Gastrocnemius medialis (tissue), 4 donors: Measurements from ENCODE around the gene SFR1. TPM values are rescaled to one million over a fixed set of nuclear protein-coding genes. Genes with fewer than 3 reads are reported as not detected.

Experiments
- ATAC-seq, 2 donors: fragments of 150-250 bp; one replicate each; pipeline ENCODE4 v1.9.1; 2016
- DNase-seq, 2 donors: peaks; one replicate each; pipeline ENCODE4 v3.0.0-alpha.2; 2019
- H3K27ac ChIP-seq, 4 donors: fragments of 200-600 bp; sonication (generic); 1 replicate in 1 of 4; 2 replicates in 3 of 4; pipeline ENCODE4 v1.5.1; 2016 to 2018; ENCODE audit warnings: mild to moderate bottlenecking in 2 of 4, moderate library complexity in 1 of 4
- H3K27me3 ChIP-seq, 3 donors: fragments of 200-600 bp; sonication (generic) in 2 of 3; 1 replicate in 1 of 3; 2 replicates in 2 of 3; pipeline versions ENCODE4 v1.5.1 to v1.6.0; 2016 to 2019; ENCODE audit warnings: mild to moderate bottlenecking in 1 of 3, moderate library complexity in 1 of 3
- H3K36me3 ChIP-seq, 2 donors: fragments of 200-600 bp; sonication (generic) in 1 of 2; one replicate each; pipeline ENCODE4 v1.5.1; 2017 to 2018
- H3K4me1 ChIP-seq, 2 donors: fragments of 200-600 bp; sonication (generic) in 1 of 2; one replicate each; pipeline ENCODE4 v1.5.1; 2016 to 2017; ENCODE audit warnings: mild to moderate bottlenecking in 2 of 2
- H3K4me3 ChIP-seq, 4 donors: fragments of 200-600 bp; sonication (generic) in 3 of 4; 1 replicate in 1 of 4; 2 replicates in 3 of 4; pipeline ENCODE4 v1.5.1; 2016 to 2019; ENCODE audit warnings: mild to moderate bottlenecking in 2 of 4
- H3K9me3 ChIP-seq, 3 donors: fragments of 200-600 bp; sonication (generic) in 2 of 3; 1 replicate in 1 of 3; 2 replicates in 2 of 3; pipeline ENCODE4 v1.5.1; 2016 to 2019
- POLR2A ChIP-seq, 2 donors: fragments of 450-650 bp; IDR thresholded peaks; one replicate each; pipeline ENCODE4 v1.6.1; 2017; ENCODE audit warnings: antibody characterized with exemption in 2 of 2, mild to moderate bottlenecking in 2 of 2, moderate library complexity in 2 of 2
- in situ Hi-C, 4 donors: fragments of 200-750 bp; cut with MboI; loops; one replicate each; pipeline versions ENCODE4 v1.15.0 to v1.8.0; 2017; ENCODE audit warnings: low sequenced_read_pairs in 4 of 4
- intact Hi-C: fragments of 100-400 bp; cut with DNase I; formaldehyde crosslinking; loops from one replicate; pipeline ENCODE4 v1.15.1; 2023; ENCODE audit warnings: low total_unique reads
- total RNA-seq, 4 donors: library from RNA; depleted of rRNA; stranded (reverse); fragments of >200 nt; gene quantifications; one replicate each; pipeline versions ENCODE4 v1.1.0 to v1.2.3, GENCODE V29; 2016
- TF ChIP-seq, protein P1 (sequence below), 5 experiments: fragments of 450-650 bp in 3 of 5; fragments of 200-600 bp in 2 of 5; sonication (generic) in 2 of 5; IDR thresholded peaks in 4 of 5; conservative IDR thresholded peaks in 1 of 5; 1 replicate in 4 of 5; 2 replicates in 1 of 5; pipeline ENCODE4 v1.5.1; 2016 to 2019; ENCODE audit warnings: antibody characterized with exemption in 5 of 5, mild to moderate bottlenecking in 3 of 5, moderate library complexity in 3 of 5

SFR1 gene
- total RNA-seq, 4 donors from 2014 or later = 2.4 to 7.7 (median 4.7) TPM

DNA sequence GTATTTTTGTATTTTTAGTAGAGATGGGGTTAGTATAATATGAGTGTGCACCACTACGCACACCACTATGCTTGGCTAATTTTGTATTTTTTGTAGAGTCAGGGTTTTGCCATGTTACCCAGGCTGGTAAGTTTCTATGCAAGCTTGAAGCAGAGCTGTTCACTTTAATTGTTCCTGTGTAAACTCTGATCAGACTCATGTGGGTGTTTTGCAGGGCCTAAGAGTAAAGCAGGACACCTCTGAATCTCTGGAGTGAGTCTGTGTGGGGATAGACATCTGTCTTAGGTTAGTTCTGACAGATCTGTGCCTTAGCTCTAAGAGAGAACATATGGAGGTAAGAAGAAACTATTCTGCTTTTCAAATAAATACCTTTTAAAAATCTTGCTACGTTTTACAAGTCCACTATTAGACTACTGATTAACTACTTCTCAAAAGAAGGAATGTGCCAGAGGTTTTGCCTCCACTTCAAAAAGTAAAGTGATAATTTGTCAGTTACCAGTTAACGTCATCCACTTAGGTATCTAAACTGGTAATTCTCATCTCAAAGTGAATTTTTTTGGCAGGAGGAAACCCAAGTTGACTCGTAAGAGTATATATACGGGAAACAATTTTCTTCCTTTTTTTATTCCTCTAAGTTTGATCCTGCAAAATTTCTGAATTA is 37.4 kb upstream of the SFR1 start:
- no peak for ATAC-seq

DNA sequence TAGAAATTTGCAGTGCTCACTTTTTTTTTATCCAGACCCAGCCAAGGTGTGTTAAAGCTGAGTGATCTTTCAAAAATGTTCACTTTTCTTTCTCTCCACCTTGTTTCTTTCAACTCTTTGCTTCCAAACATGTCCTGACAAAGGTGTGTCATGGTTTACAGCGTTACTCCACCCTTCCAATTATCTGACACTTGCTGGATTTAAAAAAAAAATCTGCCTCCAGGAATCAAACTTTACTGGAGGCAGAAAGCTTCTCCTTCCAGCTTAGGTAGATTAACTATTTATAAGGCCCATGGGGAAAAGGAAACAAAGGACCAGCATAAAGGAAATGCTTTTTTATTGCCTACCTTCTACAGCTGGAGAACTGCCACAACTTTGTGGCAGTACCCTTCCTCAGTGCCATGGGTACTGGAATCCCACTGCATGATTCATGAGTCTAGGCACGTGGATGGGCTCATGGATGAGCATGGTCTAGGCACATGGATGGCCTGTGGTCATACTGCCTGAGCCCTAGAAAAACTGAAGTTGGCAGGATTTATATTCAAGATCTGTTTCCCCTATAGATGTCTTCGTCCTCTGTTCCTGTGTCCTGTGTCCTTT is 36.1 kb upstream of the SFR1 start, which contains the start of gene COL17A1:
Gene COL17A1 (minus strand): TSS at position 80 of the 600 bp plus-strand sequence. CDS start 5,207 bp downstream, outside the sequence.
- no peak within 1 kb of the TSS for H3K4me3 ChIP-seq
- no peaks in the 10 kb centered on the region for H3K4me1 ChIP-seq
- intact Hi-C loops = no loop called here
- no peak for DNase-seq
- in situ Hi-C loops = no loop called here
- H3K9me3 ChIP-seq = no peaks in the 10 kb centered on the region
- H3K27ac ChIP-seq = no peak within 1 kb of the TSS
- H3K36me3 ChIP-seq = no peaks in the 10 kb centered on the region
- no peaks in the 10 kb centered on the region for H3K27me3 ChIP-seq
- ATAC-seq = no peak
- TF ChIP-seq, protein P1, sequence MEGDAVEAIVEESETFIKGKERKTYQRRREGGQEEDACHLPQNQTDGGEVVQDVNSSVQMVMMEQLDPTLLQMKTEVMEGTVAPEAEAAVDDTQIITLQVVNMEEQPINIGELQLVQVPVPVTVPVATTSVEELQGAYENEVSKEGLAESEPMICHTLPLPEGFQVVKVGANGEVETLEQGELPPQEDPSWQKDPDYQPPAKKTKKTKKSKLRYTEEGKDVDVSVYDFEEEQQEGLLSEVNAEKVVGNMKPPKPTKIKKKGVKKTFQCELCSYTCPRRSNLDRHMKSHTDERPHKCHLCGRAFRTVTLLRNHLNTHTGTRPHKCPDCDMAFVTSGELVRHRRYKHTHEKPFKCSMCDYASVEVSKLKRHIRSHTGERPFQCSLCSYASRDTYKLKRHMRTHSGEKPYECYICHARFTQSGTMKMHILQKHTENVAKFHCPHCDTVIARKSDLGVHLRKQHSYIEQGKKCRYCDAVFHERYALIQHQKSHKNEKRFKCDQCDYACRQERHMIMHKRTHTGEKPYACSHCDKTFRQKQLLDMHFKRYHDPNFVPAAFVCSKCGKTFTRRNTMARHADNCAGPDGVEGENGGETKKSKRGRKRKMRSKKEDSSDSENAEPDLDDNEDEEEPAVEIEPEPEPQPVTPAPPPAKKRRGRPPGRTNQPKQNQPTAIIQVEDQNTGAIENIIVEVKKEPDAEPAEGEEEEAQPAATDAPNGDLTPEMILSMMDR (IDR thresholded peaks at IDR 0.05 in 4 of 5, conservative IDR thresholded peaks at IDR 0.05 in 1 of 5) = no peak
- no peak for TF ChIP-seq POLR2A (IDR thresholded peaks at IDR 0.05)

More for the DNA sequence above, 37.4 kb upstream of the SFR1 start:
- Histone ChIP-seq H3K4me1 (no peaks in the 10 kb centered on the region), H3K27ac (no peak overlapping the region), H3K4me3 (no peak overlapping the region), H3K9me3 (no peaks in the 10 kb centered on the region), H3K36me3 (no peaks in the 10 kb centered on the region), H3K27me3 (no peaks in the 10 kb centered on the region)
- in situ Hi-C loops (no loop called here), intact Hi-C loops (no loop called here)
- DNase-seq = no peak
- TF ChIP-seq, protein P1 (IDR thresholded peaks at IDR 0.05 in 4 of 5, conservative IDR thresholded peaks at IDR 0.05 in 1 of 5) = no peak
- no peak for TF ChIP-seq POLR2A (IDR thresholded peaks at IDR 0.05)

DNA sequence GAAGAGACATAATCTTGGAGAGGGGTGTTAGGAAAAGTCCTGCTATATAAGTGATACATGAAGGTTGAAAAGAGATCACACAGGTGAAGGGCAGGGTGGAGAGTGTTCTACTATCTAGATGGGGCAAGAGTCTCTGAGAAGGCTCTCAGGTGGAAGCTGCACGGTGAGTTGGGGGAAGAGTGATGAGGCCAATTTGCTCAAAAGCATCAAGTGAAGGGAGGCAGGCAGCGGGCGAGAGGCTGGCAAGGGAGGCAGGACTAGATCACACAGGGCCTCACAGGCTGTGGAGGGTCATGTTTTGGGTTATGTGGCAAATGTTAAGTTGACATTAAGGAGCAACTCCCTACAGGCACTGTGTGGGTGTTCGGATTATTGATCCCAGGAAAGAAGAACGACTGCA is 33.7 kb upstream of the SFR1 start:
- H3K4me1 ChIP-seq = no peaks in the 10 kb centered on the region
- no peak overlapping the region for H3K4me3 ChIP-seq
- no peak overlapping the region for H3K27ac ChIP-seq
- TF ChIP-seq, protein P1 (IDR thresholded peaks at IDR 0.05 in 4 of 5, conservative IDR thresholded peaks at IDR 0.05 in 1 of 5) = no peak
- TF ChIP-seq POLR2A (IDR thresholded peaks at IDR 0.05) = no peak
- ATAC-seq (no peak), DNase-seq (no peak)
- H3K27me3 ChIP-seq = no peaks in the 10 kb centered on the region
- H3K9me3 ChIP-seq = no peaks in the 10 kb centered on the region
- in situ Hi-C loops = no loop called here
- no peaks in the 10 kb centered on the region for H3K36me3 ChIP-seq
- intact Hi-C loops = no loop called here

DNA sequence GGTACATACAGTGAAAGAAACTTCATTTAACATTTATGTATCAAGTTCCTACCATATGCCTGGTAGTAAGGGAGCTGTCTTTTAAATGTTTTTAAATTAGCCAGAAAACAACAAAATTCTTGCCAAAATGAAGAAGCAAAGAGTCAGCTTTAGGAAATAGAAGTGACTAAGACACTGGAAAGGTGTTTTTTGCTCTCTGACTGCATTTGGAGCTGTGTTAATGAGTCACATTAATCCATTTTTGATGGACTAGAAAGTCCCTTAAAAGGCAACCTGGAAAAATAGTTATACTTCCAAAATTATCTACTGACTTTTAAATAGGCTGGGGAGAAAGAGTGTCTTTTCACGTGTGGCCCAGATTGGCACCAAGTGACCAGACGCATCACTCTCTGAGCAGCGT is 32.4 kb upstream of the SFR1 start:
- TF ChIP-seq, protein P1 (IDR thresholded peaks at IDR 0.05 in 4 of 5, conservative IDR thresholded peaks at IDR 0.05 in 1 of 5) = no peak
- TF ChIP-seq POLR2A (IDR thresholded peaks at IDR 0.05) = no peak
- no peaks in the 10 kb centered on the region for H3K4me1 ChIP-seq
- H3K4me3 ChIP-seq = no peak overlapping the region
- H3K27ac ChIP-seq = no peak overlapping the region
- ATAC-seq = no peak
- no peaks in the 10 kb centered on the region for H3K27me3 ChIP-seq
- in situ Hi-C loops = no loop called here
- intact Hi-C loops = no loop called here
- H3K9me3 ChIP-seq = no peaks in the 10 kb centered on the region
- no peaks in the 10 kb centered on the region for H3K36me3 ChIP-seq
- no peak for DNase-seq
